ENCODE data around the gene PLXNC1.

PLXNC1 gene

GRCh38 chr12:94242901-94243300 lies 94.5 kb downstream of the PLXNC1 start (continued):
- no peak for TF ChIP-seq PRDM6 (tag by site-specific recombination; IDR thresholded peaks at IDR 0.05)

- POLR2A ChIA-PET, result no interaction called here
- no peak for TF ChIP-seq ZNF239 (tag by site-specific recombination; IDR thresholded peaks at IDR 0.05)
- no peak for TF ChIP-seq ZNF48 (tag by site-specific recombination; IDR thresholded peaks at IDR 0.05)
- TF ChIP-seq ZNF311 (tag by site-specific recombination; IDR thresholded peaks at IDR 0.05; ENCODE audit: borderline replicate concordance), result no peak
- TF ChIP-seq GLI4 (tag by site-specific recombination; IDR thresholded peaks at IDR 0.05), result no peak
- TF ChIP-seq ZNF350 (tag by site-specific recombination; IDR thresholded peaks at IDR 0.05), result no peak
- no peak for TF ChIP-seq ZNF501 (tag by site-specific recombination; IDR thresholded peaks at IDR 0.05)
- no peak for TF ChIP-seq ZNF398 (tag by site-specific recombination; IDR thresholded peaks at IDR 0.05)
- no peak for TF ChIP-seq HOXD13 (CRISPR knock-in tag; IDR thresholded peaks at IDR 0.05; ENCODE audit: borderline replicate concordance)
- no peak for TF ChIP-seq ZNF837 (tag by site-specific recombination; IDR thresholded peaks at IDR 0.05)
- no peak for TF ChIP-seq ZNF114 (tag by site-specific recombination; IDR thresholded peaks at IDR 0.05)
- no peak for TF ChIP-seq ZNF513 (tag by site-specific recombination; IDR thresholded peaks at IDR 0.05)
- no peak for TF ChIP-seq ZBTB10 (tag by site-specific recombination; IDR thresholded peaks at IDR 0.05)
- no peak for TF ChIP-seq ZNF600 (tag by site-specific recombination; IDR thresholded peaks at IDR 0.05)
- TF ChIP-seq ZBTB44 (tag by site-specific recombination; IDR thresholded peaks at IDR 0.05), result no peak
- no peak for TF ChIP-seq SP2 (tag by site-specific recombination; IDR thresholded peaks at IDR 0.05)
- H3K9me3 ChIP-seq (ENCODE audit: control insufficient read depth, insufficient read depth, low read depth, low read length), result no peaks in the 10 kb centered on the region
- no peak overlapping the region for H3K4me3 ChIP-seq (ENCODE audit: low read depth, low read length)
- no peak overlapping the region for H3K27ac ChIP-seq (ENCODE audit: extremely low read depth, low read depth, low read length)
- CTCF ChIA-PET, result interaction anchor here (0.6 kb wide), 1 partner anchor 37 kb away, joined by 3 read pairs; no protein-coding TSS in a partner anchor
- no peaks in the 10 kb centered on the region for H3K4me1 ChIP-seq (ENCODE audit: control insufficient read depth, insufficient read depth, low read length)
- H3K36me3 ChIP-seq (ENCODE audit: control insufficient read depth in 2 of 2, insufficient read depth in 1 of 2, low read length in 2 of 2), result no peaks in the 10 kb centered on the region
Observed at GRCh38 chr12:94244165-94245133, 96.1 kb downstream of the PLXNC1 start.

Data from HEK293 (cell line).